Measurements from ENCODE around the gene ANGPTL2. TPM values are rescaled to one million over a fixed set of nuclear protein-coding genes. Genes with fewer than 3 reads are reported as not detected.

The ANGPTL2 gene
- polyA plus RNA-seq, 2 of the 4 experiments (the other 2 are of a cell fraction): 0.06 TPM; not detected in 1

GRCh38 chr9:127136081-127136879, 13.8 kb upstream of the ANGPTL2 start:
- FAIRE-seq (no peak), ATAC-seq (no peak), DNase-seq (ENCODE audit: low read depth in 1 of 2, low spot score in 1 of 2) (no peak)
- no peaks in the 10 kb centered on the region for H3K9me3 ChIP-seq
- no peak overlapping the region for H3K4me3 ChIP-seq
- no peak overlapping the region for H3K27ac ChIP-seq
- no peak overlapping the region for H3K4me2 ChIP-seq
- ChIA-PET POLR2A (no interaction called here), CTCF (interaction anchor here (0.6 to 1.6 kb wide), 5 partner anchors 8 to 222 kb away, joined by 3 to 4 read pairs (median 3); no protein-coding TSS in a partner anchor)
- WGBS (ENCODE audit: missing lambda C conversion rate): 82% methylated on average over 8 of the region's 8 CpGs
- H3K4me1 ChIP-seq: peaks cover 14% of the 10 kb centered on the region
- TF ChIP-seq GATA3 (IDR thresholded peaks at IDR 0.05; ENCODE audit: borderline replicate concordance): no peak
- TF ChIP-seq, protein P1, sequence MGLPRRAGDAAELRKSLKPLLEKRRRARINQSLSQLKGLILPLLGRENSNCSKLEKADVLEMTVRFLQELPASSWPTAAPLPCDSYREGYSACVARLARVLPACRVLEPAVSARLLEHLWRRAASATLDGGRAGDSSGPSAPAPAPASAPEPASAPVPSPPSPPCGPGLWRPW (IDR thresholded peaks at IDR 0.05): no peak
- no peak for TF ChIP-seq MAFK (IDR thresholded peaks at IDR 0.05; ENCODE audit: partially characterized antibody)
- TF ChIP-seq CHD2 (IDR thresholded peaks at IDR 0.05; ENCODE audit: low read length, partially characterized antibody): no peak
- TF ChIP-seq, protein P2, sequence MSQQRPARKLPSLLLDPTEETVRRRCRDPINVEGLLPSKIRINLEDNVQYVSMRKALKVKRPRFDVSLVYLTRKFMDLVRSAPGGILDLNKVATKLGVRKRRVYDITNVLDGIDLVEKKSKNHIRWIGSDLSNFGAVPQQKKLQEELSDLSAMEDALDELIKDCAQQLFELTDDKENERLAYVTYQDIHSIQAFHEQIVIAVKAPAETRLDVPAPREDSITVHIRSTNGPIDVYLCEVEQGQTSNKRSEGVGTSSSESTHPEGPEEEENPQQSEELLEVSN (IDR thresholded peaks at IDR 0.05; ENCODE audit: borderline replicate concordance, low read depth): no peak
- no peak for TF ChIP-seq ZSCAN20 (CRISPR knock-in tag; IDR thresholded peaks at IDR 0.05)
- TF ChIP-seq EHF (CRISPR knock-in tag; IDR thresholded peaks at IDR 0.05): no peak
- no peak for TF ChIP-seq TP53 (CRISPR knock-in tag; IDR thresholded peaks at IDR 0.05)
- TF ChIP-seq SREBF2 (IDR thresholded peaks at IDR 0.05): no peak
- TF ChIP-seq NR3C1 (IDR thresholded peaks at IDR 0.05): no peak
- TF ChIP-seq ESRRA (IDR thresholded peaks at IDR 0.05; ENCODE audit: borderline replicate concordance, low read length): no peak
- no peak for TF ChIP-seq HDAC2 (IDR thresholded peaks at IDR 0.05)
- no peak for TF ChIP-seq FOXS1 (CRISPR knock-in tag; IDR thresholded peaks at IDR 0.05)
- no peak for TF ChIP-seq REST (IDR thresholded peaks at IDR 0.05)
- no peak for TF ChIP-seq POLR2AphosphoS2 (conservative IDR thresholded peaks at IDR 0.05; ENCODE audit: low read length)
- TF ChIP-seq, protein P3, sequence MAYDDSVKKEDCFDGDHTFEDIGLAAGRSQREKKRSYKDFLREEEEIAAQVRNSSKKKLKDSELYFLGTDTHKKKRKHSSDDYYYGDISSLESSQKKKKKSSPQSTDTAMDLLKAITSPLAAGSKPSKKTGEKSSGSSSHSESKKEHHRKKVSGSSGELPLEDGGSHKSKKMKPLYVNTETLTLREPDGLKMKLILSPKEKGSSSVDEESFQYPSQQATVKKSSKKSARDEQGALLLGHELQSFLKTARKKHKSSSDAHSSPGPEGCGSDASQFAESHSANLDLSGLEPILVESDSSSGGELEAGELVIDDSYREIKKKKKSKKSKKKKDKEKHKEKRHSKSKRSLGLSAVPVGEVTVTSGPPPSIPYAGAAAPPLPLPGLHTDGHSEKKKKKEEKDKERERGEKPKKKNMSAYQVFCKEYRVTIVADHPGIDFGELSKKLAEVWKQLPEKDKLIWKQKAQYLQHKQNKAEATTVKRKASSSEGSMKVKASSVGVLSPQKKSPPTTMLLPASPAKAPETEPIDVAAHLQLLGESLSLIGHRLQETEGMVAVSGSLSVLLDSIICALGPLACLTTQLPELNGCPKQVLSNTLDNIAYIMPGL (CRISPR knock-in tag; IDR thresholded peaks at IDR 0.05; ENCODE audit: borderline replicate concordance): no peak
- no peak for TF ChIP-seq RCOR1 (IDR thresholded peaks at IDR 0.05; ENCODE audit: low read depth, low read length)
- no peak for TF ChIP-seq RFX5 (IDR thresholded peaks at IDR 0.05)
- TF ChIP-seq, protein P4, sequence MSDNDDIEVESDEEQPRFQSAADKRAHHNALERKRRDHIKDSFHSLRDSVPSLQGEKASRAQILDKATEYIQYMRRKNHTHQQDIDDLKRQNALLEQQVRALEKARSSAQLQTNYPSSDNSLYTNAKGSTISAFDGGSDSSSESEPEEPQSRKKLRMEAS (IDR thresholded peaks at IDR 0.05): no peak

Measured in A549 (cell line).